PC-9 (cell line): ENCODE measurements around the gene OR5B21. TPM values are rescaled to one million over a fixed set of nuclear protein-coding genes. Genes with fewer than 3 reads are reported as not detected.

Experiments used
- BruUV-seq: library from RNA; stranded (reverse); fragments of 400-500 nt; replicated peaks from 2 replicates; lab custom pipeline; 2021; lab: Mats Ljungman, UMichigan
- CTCF ChIA-PET: fragments of 300-600 bp; sonication (Branson Sonifier 250); formaldehyde crosslinking; loops from one replicate; lab custom pipeline; 2022; ENCODE audit warnings: antibody characterized with exemption; lab: Charles Lee
- POLR2A ChIA-PET: fragments of 300-600 bp; sonication (Branson Sonifier 250); formaldehyde crosslinking; loops from one replicate; lab custom pipeline; 2022; ENCODE audit warnings: antibody characterized with exemption; ENCODE audit not compliant: unreplicated experiment; lab: Charles Lee
- DNase-seq, 2 experiments: peaks; one replicate each; pipeline versions ENCODE4 v3.0.0 to v3.0.0-alpha.2; 2015 to 2022; ENCODE audit warnings: mixed read lengths in 1 of 2
- H2AFZ ChIP-seq: fragments of 200-600 bp; sonication (generic); 2 replicates; pipeline ENCODE4 v1.8.1; 2017; ENCODE audit warnings: antibody characterized with exemption
- H3F3A ChIP-seq: fragments of 200-600 bp; sonication (generic); 2 replicates; pipeline ENCODE4 v1.8.1; 2017; ENCODE audit warnings: antibody characterized with exemption, mild to moderate bottlenecking, low read depth; ENCODE audit not compliant: insufficient read depth
- H3K27ac ChIP-seq: fragments of 200-600 bp; sonication (generic); 2 replicates; pipeline ENCODE4 v1.6.1; 2016; ENCODE audit warnings: mixed run types
- H3K27me3 ChIP-seq: fragments of 200-600 bp; sonication (generic); 2 replicates; pipeline ENCODE4 v1.6.1; 2016; ENCODE audit warnings: low read depth, mixed run types; ENCODE audit not compliant: insufficient read depth
- H3K36me3 ChIP-seq: fragments of 200-600 bp; sonication (generic); 2 replicates; pipeline ENCODE4 v1.6.1; 2016; ENCODE audit warnings: low read depth, mixed run types
- H3K4me1 ChIP-seq: fragments of 200-600 bp; sonication (generic); replicated peaks from 2 replicates; pipeline ENCODE4 v1.6.1; 2016; ENCODE audit warnings: mixed run types; ENCODE audit not compliant: insufficient read depth
- H3K4me2 ChIP-seq: fragments of 200-600 bp; sonication (generic); 2 replicates; pipeline ENCODE4 v1.6.1; 2017; ENCODE audit warnings: mixed run types
- H3K4me3 ChIP-seq: fragments of 200-600 bp; sonication (generic); 2 replicates; pipeline ENCODE4 v1.6.1; 2016; ENCODE audit warnings: mixed run types
- H3K79me2 ChIP-seq: fragments of 200-600 bp; sonication (generic); 2 replicates; pipeline ENCODE4 v1.6.1; 2017; ENCODE audit warnings: low read depth, mixed run types
- H3K9me2 ChIP-seq: fragments of 200-600 bp; sonication (generic); 2 replicates; pipeline ENCODE4 v1.8.1; 2017; ENCODE audit warnings: mild to moderate bottlenecking; ENCODE audit not compliant: insufficient read depth
- H3K9me3 ChIP-seq: fragments of 200-600 bp; sonication (generic); 2 replicates; pipeline ENCODE4 v1.8.1; 2016; ENCODE audit warnings: low read depth; ENCODE audit not compliant: insufficient read depth
- H4K20me1 ChIP-seq: fragments of 200-600 bp; sonication (generic); 2 replicates; pipeline ENCODE4 v1.8.1; 2017; ENCODE audit not compliant: insufficient read depth
- EZH2 ChIP-seq: fragments of 200-600 bp; sonication (generic); IDR thresholded peaks from 2 replicates; pipeline ENCODE4 v1.8.0; 2017; ENCODE audit warnings: antibody characterized with exemption, low read depth
- intact Hi-C: fragments of 100-400 bp; cut with micrococcal nuclease; formaldehyde crosslinking; loops from one replicate; pipeline ENCODE4 v1.10.0; 2022; ENCODE audit not compliant: unreplicated experiment
- total RNA-seq: library from RNA; stranded (reverse); gene quantifications from 2 replicates; pipeline ENCODE4 v1.2.3, GENCODE V29; 2021
- TF ChIP-seq, protein P1 (sequence below): fragments of 200-600 bp; sonication (generic); conservative IDR thresholded peaks from 2 replicates; pipeline ENCODE4 v1.6.1; 2017; ENCODE audit warnings: mixed run types, antibody characterized with exemption, mild to moderate bottlenecking, moderate library complexity

Gene OR5B21
- total RNA-seq, 1 experiment from 2014 or later: not detected

DNA sequence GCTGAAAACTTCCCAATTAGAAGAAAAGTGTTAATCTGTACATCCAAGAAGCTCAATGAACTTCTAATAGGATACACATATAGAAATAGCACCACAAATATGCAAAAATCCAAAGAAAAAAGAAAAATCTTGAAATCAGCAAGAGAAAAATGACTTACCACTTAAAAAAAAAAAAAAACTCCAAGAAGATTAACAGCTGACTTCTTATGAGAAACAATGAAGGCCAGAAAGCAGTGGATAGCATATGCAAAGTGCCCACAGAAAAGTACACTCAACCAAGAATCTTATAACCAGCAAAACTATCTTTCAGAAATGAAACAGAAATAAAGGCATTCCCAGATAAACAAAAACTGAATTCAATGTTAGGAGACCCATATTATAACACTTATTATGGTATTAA is 36.0 kb downstream of the OR5B21 start:
- Histone ChIP-seq H3F3A (no peaks in the 10 kb centered on the region), H3K79me2 (no peaks in the 10 kb centered on the region), H3K27ac (no peak overlapping the region), H4K20me1 (no peaks in the 10 kb centered on the region), H3K4me1 (no peaks in the 10 kb centered on the region), H3K36me3 (no peaks in the 10 kb centered on the region), H3K9me3 (peaks cover 11% of the 10 kb centered on the region), H3K4me2 (no peak overlapping the region), H3K27me3 (no peaks in the 10 kb centered on the region), H3K4me3 (no peak overlapping the region), H3K9me2 (0 out of 2 replicates have a peak, but pooled peaks cover 5% of the 10 kb centered on the region), H2AFZ (no peak overlapping the region)
- intact Hi-C loops: no loop called here
- POLR2A ChIA-PET: no interaction called here
- CTCF ChIA-PET: no interaction called here
- no peak for DNase-seq
- TF ChIP-seq, protein P1, sequence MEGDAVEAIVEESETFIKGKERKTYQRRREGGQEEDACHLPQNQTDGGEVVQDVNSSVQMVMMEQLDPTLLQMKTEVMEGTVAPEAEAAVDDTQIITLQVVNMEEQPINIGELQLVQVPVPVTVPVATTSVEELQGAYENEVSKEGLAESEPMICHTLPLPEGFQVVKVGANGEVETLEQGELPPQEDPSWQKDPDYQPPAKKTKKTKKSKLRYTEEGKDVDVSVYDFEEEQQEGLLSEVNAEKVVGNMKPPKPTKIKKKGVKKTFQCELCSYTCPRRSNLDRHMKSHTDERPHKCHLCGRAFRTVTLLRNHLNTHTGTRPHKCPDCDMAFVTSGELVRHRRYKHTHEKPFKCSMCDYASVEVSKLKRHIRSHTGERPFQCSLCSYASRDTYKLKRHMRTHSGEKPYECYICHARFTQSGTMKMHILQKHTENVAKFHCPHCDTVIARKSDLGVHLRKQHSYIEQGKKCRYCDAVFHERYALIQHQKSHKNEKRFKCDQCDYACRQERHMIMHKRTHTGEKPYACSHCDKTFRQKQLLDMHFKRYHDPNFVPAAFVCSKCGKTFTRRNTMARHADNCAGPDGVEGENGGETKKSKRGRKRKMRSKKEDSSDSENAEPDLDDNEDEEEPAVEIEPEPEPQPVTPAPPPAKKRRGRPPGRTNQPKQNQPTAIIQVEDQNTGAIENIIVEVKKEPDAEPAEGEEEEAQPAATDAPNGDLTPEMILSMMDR: no peak
- TF ChIP-seq EZH2: no peak
- no TSS peak for BruUV-seq

DNA sequence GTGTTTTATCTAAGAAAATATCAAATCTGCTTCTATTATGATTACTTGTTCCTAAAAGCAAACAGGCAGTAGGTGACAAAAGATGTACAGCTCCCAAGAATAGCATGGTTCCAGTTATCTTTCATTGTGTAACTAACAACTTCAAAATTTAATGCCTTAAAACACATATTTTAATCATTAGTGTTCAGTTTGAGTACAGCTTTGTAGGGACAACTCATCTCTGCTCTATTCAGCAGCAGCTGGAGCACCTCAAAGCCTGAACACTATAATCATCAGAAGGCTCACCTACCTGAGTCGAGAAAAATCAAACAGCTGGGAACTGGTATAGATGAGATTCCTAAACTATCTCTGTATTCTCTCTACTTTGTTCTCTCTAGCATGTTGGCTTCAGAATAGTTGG is 41.6 kb downstream of the OR5B21 start:
- ChIA-PET CTCF (no interaction called here), POLR2A (no interaction called here)
- Histone ChIP-seq H3K27me3 (no peaks in the 10 kb centered on the region), H3K4me3 (no peak overlapping the region), H3K4me1 (no peaks in the 10 kb centered on the region), H3K79me2 (no peaks in the 10 kb centered on the region), H3K9me3 (peaks cover 2% of the 10 kb centered on the region; the same call in 1 of the 2 replicates), H3K36me3 (no peaks in the 10 kb centered on the region), H3K27ac (no peak overlapping the region), H2AFZ (no peak overlapping the region), H3K9me2 (0 out of 2 replicates have a peak, but pooled peaks cover 5% of the 10 kb centered on the region), H4K20me1 (no peaks in the 10 kb centered on the region), H3K4me2 (no peak overlapping the region), H3F3A (no peaks in the 10 kb centered on the region)
- no TSS peak for BruUV-seq
- TF ChIP-seq EZH2: no peak
- TF ChIP-seq, protein P1: no peak
- DNase-seq: no peak
- intact Hi-C loops: no loop called here

DNA sequence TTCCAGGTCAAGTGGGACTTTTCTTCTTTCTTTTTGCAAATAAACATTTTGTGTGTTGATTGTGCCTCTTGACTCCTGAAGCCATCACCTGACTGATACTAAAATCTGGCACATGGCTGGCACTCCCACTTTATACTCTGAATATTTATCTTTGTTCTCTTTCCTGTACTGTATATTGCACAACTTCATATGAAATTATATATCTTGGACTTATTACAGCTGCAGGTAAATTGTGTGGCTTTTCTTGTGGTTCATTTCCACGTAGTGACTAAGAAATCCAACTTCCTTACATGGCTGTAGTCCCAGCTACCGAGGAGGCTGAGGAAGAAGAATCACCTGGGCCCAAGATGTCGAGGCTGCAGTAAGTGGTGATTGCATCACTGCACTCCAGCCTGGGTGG is 42.2 kb downstream of the OR5B21 start:
- H3K36me3 ChIP-seq: no peaks in the 10 kb centered on the region
- DNase-seq: no peak
- no peaks in the 10 kb centered on the region for H3K4me1 ChIP-seq
- no peak overlapping the region for H2AFZ ChIP-seq
- TF ChIP-seq, protein P1: no peak
- no peak for TF ChIP-seq EZH2
- H3K27ac ChIP-seq: no peak overlapping the region
- no peaks in the 10 kb centered on the region for H4K20me1 ChIP-seq
- H3K79me2 ChIP-seq: no peaks in the 10 kb centered on the region
- H3K9me2 ChIP-seq: 0 out of 2 replicates have a peak, but pooled peaks cover 5% of the 10 kb centered on the region
- intact Hi-C loops: no loop called here
- H3K4me3 ChIP-seq: no peak overlapping the region
- H3F3A ChIP-seq: no peaks in the 10 kb centered on the region
- BruUV-seq: no TSS peak
- ChIA-PET POLR2A (no interaction called here), CTCF (interaction anchor here (0.6 kb wide), 1 partner anchor 1537 kb away, joined by 3 read pairs; no protein-coding TSS in a partner anchor)
- H3K27me3 ChIP-seq: no peaks in the 10 kb centered on the region
- no peaks in the 10 kb centered on the region; the same call in 1 of the 2 replicates for H3K9me3 ChIP-seq
- no peak overlapping the region for H3K4me2 ChIP-seq

Other genes starting within 250 kb of the OR5B21 start
- gene OR10W1, start 239.8 kb downstream of the OR5B21 start, total RNA-seq: not detected in 2 replicates
- gene OR5B17, start 149.0 kb downstream of the OR5B21 start, total RNA-seq: not detected in 2 replicates
- gene OR5B3, start 101.2 kb downstream of the OR5B21 start, total RNA-seq: not detected in 2 replicates
- not detected in 2 replicates for gene OR5B2, start 80.0 kb downstream of the OR5B21 start, total RNA-seq
- gene OR5B12, start 65.9 kb downstream of the OR5B21 start, total RNA-seq: not detected in 2 replicates
- 7.1 and 10.3 TPM in 2 replicates for gene LPXN, start 67.8 kb upstream of the OR5B21 start, total RNA-seq
- gene ZFP91, start 71.0 kb upstream of the OR5B21 start, total RNA-seq: 40.6 and 67.5 TPM in 2 replicates
- 2.1 and 3.4 TPM in 2 replicates for gene CNTF, start 114.6 kb upstream of the OR5B21 start, total RNA-seq
- gene GLYAT, start 223.8 kb upstream of the OR5B21 start, total RNA-seq: not detected in 2 replicates